Endodermal cell (in vitro differentiated cells): ENCODE measurements around the gene HES1. TPM values are rescaled to one million over a fixed set of nuclear protein-coding genes. Genes with fewer than 3 reads are reported as not detected.

Experiments
- DNase-seq: peaks from one replicate; pipeline ENCODE4 v3.0.0-alpha.2; 2017
- H3K27ac ChIP-seq: 2 replicates; pipeline ENCODE4 v1.5.1; 2013; ENCODE audit warnings: mild to moderate bottlenecking, low read depth, low read length, moderate library complexity
- H3K27me3 ChIP-seq: 2 replicates; pipeline ENCODE4 v1.6.1; 2013; ENCODE audit warnings: mild to moderate bottlenecking, low read length, moderate library complexity; ENCODE audit not compliant: insufficient read depth, control insufficient read depth, poor library complexity, severe bottlenecking
- H3K36me3 ChIP-seq: 2 replicates; pipeline ENCODE4 v1.7.0; 2013; ENCODE audit warnings: mild to moderate bottlenecking, low read length, moderate library complexity; ENCODE audit not compliant: control insufficient read depth, insufficient read depth
- H3K4me1 ChIP-seq: one replicate; pipeline ENCODE4 v1.7.0; 2013; ENCODE audit warnings: low read length; ENCODE audit not compliant: control insufficient read depth, insufficient read depth
- H3K4me3 ChIP-seq: 2 replicates; pipeline ENCODE4 v1.5.1; 2013; ENCODE audit warnings: mild to moderate bottlenecking, low read length, moderate library complexity
- H3K9ac ChIP-seq: 2 replicates; pipeline ENCODE4 v1.6.1; 2013; ENCODE audit warnings: mild to moderate bottlenecking, low read length, moderate library complexity; ENCODE audit not compliant: poor library complexity, severe bottlenecking; ENCODE audit errors: extremely low read depth
- H3K9me3 ChIP-seq: 2 replicates; pipeline ENCODE4 v1.6.1; 2013; ENCODE audit warnings: mild to moderate bottlenecking, low read length, moderate library complexity; ENCODE audit not compliant: control insufficient read depth
- H3K27ac Mint-ChIP-seq: 2 replicates; pipeline ENCODE4 v1.8.0; 2020; ENCODE audit warnings: mixed read lengths
- H3K27me3 Mint-ChIP-seq: 2 replicates; pipeline ENCODE4 v1.8.0; 2021; ENCODE audit warnings: mild to moderate bottlenecking, mixed read lengths; ENCODE audit not compliant: insufficient read depth
- H3K36me3 Mint-ChIP-seq: 2 replicates; pipeline ENCODE4 v1.8.0; 2020; ENCODE audit warnings: low read depth, mixed read lengths
- H3K4me1 Mint-ChIP-seq: 2 replicates; pipeline ENCODE4 v1.8.0; 2020; ENCODE audit warnings: mixed read lengths
- H3K4me3 Mint-ChIP-seq: 2 replicates; pipeline ENCODE4 v1.8.0; 2020; ENCODE audit warnings: mild to moderate bottlenecking, moderate library complexity, mixed read lengths
- H3K9me3 Mint-ChIP-seq: 2 replicates; pipeline ENCODE4 v1.8.0; 2020; ENCODE audit warnings: mild to moderate bottlenecking, mixed read lengths
- WGBS, 2 experiments: methylation state at CpG; one replicate each; pipeline versions ENCODE4 v1.1.5 to v1.1.7; 2013; ENCODE audit warnings: missing lambda C conversion rate in 2 of 2, mixed read lengths in 1 of 2; ENCODE audit not compliant: insufficient coverage in 1 of 2, insufficient read length in 1 of 2; 5-methylcytosine and 5-hydroxymethylcytosine counted together
- total RNA-seq, 2 donors: library from RNA; stranded (reverse); fragmentation: NEBNext Ultra II Directional in 1 of 2; extraction: Animal tissue kit (Norgen Biotek cat#: 25700) in 1 of 2; gene quantifications; 2 replicates in 1 of 2; 3 replicates in 1 of 2; pipeline ENCODE4 v1.2.1, GENCODE V29; 2021
- TF ChIP-seq, protein P1 (sequence below): fragments of 200-600 bp; sonication (generic); conservative IDR thresholded peaks from 2 replicates; pipeline ENCODE4 v1.5.0; 2021; ENCODE audit warnings: antibody characterized with exemption, mild to moderate bottlenecking

The HES1 gene
- total RNA-seq, 2 donors from 2014 or later, result 2.1 to 17.5 TPM

DNA sequence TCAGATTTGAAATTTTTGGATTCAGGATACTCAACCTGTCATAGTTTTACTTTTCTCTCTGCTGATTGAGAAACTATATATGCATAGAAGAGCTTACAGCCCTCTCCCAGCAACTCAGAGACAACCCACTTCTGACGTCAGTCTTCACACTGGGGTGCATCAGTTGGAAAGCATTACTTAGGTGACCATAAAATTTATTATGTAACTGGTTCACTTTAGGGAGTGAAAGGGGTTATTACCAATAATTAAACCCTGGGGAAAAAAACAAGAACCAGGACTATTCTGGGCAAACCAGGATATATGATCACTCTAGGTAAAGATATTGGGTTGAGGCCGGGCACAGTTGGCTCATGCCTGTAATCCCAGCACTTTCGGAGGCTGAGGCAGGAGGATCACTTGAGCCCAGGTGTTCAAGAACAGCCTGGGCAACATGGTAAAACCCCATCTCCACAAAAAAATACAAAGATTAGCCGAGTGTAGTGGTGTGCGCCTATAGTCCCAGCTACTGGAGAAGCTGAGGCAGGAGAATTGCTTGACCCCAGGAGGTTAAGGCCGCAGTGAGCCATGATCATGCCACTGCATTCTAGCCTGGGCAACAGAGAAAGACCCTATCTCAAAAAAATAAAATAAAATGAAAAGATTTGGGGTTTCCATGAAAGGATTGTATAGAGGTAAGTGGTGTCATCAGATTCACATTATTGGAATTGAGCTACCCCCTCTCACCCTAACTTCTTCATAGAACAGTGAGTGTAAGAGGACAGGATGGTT is 27.1 kb downstream of the HES1 start:
- Mint-ChIP-seq H3K36me3 (no peaks in the 10 kb centered on the region), H3K27ac (no peak overlapping the region), H3K4me3 (no peak overlapping the region), H3K4me1 (peaks cover 42% of the 10 kb centered on the region), H3K27me3 (peaks cover 5% of the 10 kb centered on the region), H3K9me3 (no peaks in the 10 kb centered on the region)
- H3K36me3 ChIP-seq, result no peaks in the 10 kb centered on the region
- no peak overlapping the region for H3K4me3 ChIP-seq
- no peak overlapping the region for H3K27ac ChIP-seq
- no peaks in the 10 kb centered on the region for H3K9me3 ChIP-seq
- no peak for DNase-seq
- TF ChIP-seq, protein P1, sequence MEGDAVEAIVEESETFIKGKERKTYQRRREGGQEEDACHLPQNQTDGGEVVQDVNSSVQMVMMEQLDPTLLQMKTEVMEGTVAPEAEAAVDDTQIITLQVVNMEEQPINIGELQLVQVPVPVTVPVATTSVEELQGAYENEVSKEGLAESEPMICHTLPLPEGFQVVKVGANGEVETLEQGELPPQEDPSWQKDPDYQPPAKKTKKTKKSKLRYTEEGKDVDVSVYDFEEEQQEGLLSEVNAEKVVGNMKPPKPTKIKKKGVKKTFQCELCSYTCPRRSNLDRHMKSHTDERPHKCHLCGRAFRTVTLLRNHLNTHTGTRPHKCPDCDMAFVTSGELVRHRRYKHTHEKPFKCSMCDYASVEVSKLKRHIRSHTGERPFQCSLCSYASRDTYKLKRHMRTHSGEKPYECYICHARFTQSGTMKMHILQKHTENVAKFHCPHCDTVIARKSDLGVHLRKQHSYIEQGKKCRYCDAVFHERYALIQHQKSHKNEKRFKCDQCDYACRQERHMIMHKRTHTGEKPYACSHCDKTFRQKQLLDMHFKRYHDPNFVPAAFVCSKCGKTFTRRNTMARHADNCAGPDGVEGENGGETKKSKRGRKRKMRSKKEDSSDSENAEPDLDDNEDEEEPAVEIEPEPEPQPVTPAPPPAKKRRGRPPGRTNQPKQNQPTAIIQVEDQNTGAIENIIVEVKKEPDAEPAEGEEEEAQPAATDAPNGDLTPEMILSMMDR, result no peak
- H3K27me3 ChIP-seq, result no peaks in the 10 kb centered on the region
- H3K4me1 ChIP-seq, result no peaks in the 10 kb centered on the region
- WGBS, 2 experiments, result 83 to 95% methylated on average over 3 to 6 of the region's 6 CpGs
- H3K9ac ChIP-seq, result no peak overlapping the region

DNA sequence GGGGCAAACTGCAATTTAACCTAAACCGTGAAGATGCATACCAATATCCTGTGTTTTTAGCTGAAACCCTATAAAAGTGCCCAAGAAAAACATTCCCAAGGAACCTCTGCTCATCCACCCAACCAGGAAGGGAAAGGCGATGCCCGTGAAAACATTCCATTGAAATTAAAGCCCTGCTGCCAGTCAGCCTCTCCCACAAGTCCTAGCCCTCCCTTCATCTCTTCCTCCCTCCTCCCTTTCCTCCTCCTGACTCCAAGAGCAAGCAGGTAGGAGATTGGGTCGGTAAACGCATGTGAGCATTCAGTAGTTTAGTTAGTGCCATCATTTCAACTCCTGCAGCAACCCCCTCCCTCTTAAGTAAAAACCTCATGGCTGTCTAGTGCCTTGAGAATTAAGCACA is 27.7 kb downstream of the HES1 start:
- peaks cover 5% of the 10 kb centered on the region for H3K27me3 Mint-ChIP-seq
- 70 to 75% methylated on average over 3 to 5 of the region's 5 CpGs for WGBS, 2 experiments
- H3K9me3 Mint-ChIP-seq, result no peaks in the 10 kb centered on the region
- no peaks in the 10 kb centered on the region for H3K9me3 ChIP-seq
- H3K4me1 Mint-ChIP-seq, result peaks cover 49% of the 10 kb centered on the region
- H3K4me1 ChIP-seq, result no peaks in the 10 kb centered on the region
- no peak overlapping the region for H3K27ac ChIP-seq
- no peaks in the 10 kb centered on the region for H3K27me3 ChIP-seq
- no peaks in the 10 kb centered on the region for H3K36me3 Mint-ChIP-seq
- no peak overlapping the region for H3K4me3 Mint-ChIP-seq
- TF ChIP-seq, protein P1, result no peak
- no peak overlapping the region for H3K27ac Mint-ChIP-seq
- no peak for DNase-seq
- H3K36me3 ChIP-seq, result no peaks in the 10 kb centered on the region
- H3K9ac ChIP-seq, result no peak overlapping the region
- no peak overlapping the region for H3K4me3 ChIP-seq

DNA sequence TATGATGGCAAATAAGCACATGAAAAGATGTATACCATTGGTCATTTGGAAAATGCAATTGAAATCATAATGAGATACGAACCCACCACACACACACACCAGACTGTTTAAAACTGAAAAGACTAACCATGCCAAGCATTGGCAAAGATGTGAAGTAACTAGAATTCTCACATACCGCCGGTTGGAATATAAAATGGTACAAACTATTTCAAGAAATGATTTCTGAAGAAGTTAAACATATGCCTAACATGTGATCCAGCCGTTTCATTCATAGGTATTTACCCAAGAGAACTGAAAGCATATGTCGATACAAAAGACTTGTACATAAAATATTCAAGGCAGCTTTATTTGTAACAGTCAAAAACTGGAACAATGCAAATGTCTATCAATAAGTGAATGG is 28.9 kb downstream of the HES1 start:
- 97 to 99% methylated on average over 4 to 5 of the region's 5 CpGs for WGBS, 2 experiments
- Histone ChIP-seq H3K9me3 (no peaks in the 10 kb centered on the region), H3K27me3 (no peaks in the 10 kb centered on the region), H3K27ac (no peak overlapping the region), H3K4me1 (peaks cover 3% of the 10 kb centered on the region), H3K36me3 (no peaks in the 10 kb centered on the region), H3K4me3 (no peak overlapping the region), H3K9ac (no peak overlapping the region)
- peaks cover 59% of the 10 kb centered on the region for H3K4me1 Mint-ChIP-seq
- TF ChIP-seq, protein P1, result no peak
- DNase-seq, result no peak
- no peaks in the 10 kb centered on the region for H3K9me3 Mint-ChIP-seq
- H3K4me3 Mint-ChIP-seq, result no peak overlapping the region
- no peak overlapping the region for H3K27ac Mint-ChIP-seq
- peaks cover 5% of the 10 kb centered on the region for H3K27me3 Mint-ChIP-seq
- H3K36me3 Mint-ChIP-seq, result no peaks in the 10 kb centered on the region
